ENCODE measurements around the gene FLNA. TPM values are rescaled to one million over a fixed set of nuclear protein-coding genes. Genes with fewer than 3 reads are reported as not detected.
A peak's percentile ranks its signal among the peaks of the same experiment; 100 is the strongest.

The FLNA gene, protein sequence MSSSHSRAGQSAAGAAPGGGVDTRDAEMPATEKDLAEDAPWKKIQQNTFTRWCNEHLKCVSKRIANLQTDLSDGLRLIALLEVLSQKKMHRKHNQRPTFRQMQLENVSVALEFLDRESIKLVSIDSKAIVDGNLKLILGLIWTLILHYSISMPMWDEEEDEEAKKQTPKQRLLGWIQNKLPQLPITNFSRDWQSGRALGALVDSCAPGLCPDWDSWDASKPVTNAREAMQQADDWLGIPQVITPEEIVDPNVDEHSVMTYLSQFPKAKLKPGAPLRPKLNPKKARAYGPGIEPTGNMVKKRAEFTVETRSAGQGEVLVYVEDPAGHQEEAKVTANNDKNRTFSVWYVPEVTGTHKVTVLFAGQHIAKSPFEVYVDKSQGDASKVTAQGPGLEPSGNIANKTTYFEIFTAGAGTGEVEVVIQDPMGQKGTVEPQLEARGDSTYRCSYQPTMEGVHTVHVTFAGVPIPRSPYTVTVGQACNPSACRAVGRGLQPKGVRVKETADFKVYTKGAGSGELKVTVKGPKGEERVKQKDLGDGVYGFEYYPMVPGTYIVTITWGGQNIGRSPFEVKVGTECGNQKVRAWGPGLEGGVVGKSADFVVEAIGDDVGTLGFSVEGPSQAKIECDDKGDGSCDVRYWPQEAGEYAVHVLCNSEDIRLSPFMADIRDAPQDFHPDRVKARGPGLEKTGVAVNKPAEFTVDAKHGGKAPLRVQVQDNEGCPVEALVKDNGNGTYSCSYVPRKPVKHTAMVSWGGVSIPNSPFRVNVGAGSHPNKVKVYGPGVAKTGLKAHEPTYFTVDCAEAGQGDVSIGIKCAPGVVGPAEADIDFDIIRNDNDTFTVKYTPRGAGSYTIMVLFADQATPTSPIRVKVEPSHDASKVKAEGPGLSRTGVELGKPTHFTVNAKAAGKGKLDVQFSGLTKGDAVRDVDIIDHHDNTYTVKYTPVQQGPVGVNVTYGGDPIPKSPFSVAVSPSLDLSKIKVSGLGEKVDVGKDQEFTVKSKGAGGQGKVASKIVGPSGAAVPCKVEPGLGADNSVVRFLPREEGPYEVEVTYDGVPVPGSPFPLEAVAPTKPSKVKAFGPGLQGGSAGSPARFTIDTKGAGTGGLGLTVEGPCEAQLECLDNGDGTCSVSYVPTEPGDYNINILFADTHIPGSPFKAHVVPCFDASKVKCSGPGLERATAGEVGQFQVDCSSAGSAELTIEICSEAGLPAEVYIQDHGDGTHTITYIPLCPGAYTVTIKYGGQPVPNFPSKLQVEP (N-terminal part only)
- total RNA-seq (1,918 TPM), polyA plus RNA-seq (100 to 1,000 TPM; 219 to 283 (median 250) TPM)

DNA sequence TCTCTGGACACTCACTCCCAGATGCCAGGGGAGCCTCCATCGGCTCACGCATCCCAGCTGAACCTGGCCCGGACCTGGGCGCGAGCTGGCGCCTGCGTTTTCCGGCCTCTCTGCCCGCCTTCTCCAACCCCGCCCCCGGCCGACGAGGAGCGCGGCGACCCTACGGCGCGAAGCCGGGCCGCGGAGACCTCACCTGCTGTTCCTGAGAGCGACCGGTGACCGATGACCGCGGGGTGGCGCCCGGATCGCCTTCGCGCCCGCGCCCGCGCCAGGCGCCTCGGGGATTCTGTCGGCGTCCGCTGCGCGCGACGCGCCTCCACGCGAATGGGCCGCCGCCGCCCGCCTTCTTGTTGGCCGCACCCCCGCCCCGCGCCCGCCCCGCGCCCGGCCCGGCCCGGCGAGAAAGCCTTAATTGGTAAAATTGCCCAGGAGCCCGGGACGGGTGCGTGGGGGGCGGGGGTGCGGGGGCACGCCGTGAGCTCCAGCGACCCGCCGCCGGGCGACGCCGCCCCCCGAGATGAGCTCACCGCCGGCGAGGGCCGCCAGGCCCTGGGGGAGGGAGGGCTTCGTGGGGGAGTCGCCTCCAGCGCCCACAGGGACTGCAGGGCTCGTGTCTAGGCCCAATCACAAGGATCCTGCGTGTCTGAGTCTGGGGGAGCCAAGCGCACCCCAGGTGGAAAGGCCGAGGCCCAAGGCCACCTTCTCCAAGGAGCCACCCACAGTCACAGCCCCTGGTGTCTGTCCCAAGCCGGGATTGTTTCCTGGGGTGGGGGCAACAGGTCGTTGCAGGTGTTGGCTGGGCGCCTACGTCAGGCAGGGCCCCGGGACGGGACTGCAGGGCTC, at the start of gene FLNA:
Gene FLNA (minus strand): TSS at position 322 of the 843 bp plus-strand sequence. CDS start 3,389 bp downstream, outside the sequence.
- no peaks in the 10 kb centered on the region for H3K27me3 ChIP-seq (ENCODE audit: control insufficient read depth, insufficient read depth, low read length)
- H3K4me3 Mint-ChIP-seq: peak within 1 kb of the TSS; percentile 73 to 100 (median 82)
- no peaks in the 10 kb centered on the region for H3K27me3 Mint-ChIP-seq
- ATAC-seq (ENCODE audit: low read depth in 2 of 2) (no peak), DNase-seq (peak in 1 of 3 donors; percentile 34)
- no peaks in the 10 kb centered on the region for H3K36me3 Mint-ChIP-seq
- peaks cover 0 to 32% (median 7%) of the 10 kb centered on the region in 4 donors for H3K4me1 Mint-ChIP-seq
- no peaks in the 10 kb centered on the region for H3K36me3 ChIP-seq (ENCODE audit: control insufficient read depth, insufficient read depth, low read length)
- H3K27ac Mint-ChIP-seq: peak within 1 kb of the TSS in 2 of 3 donors; percentile 83 to 85
- H3K4me3 ChIP-seq (ENCODE audit: low read depth, low read length): peak within 1 kb of the TSS; percentile 13
- H3K27ac ChIP-seq (ENCODE audit: insufficient read depth, low read length, poor library complexity, severe bottlenecking): peak within 1 kb of the TSS; percentile 5
- no peaks in the 10 kb centered on the region for H3K9me3 ChIP-seq (ENCODE audit: control insufficient read depth in 2 of 2, low read length in 2 of 2)
- H3K9me3 Mint-ChIP-seq: peaks cover 0 to 2% (median 0%) of the 10 kb centered on the region in 7 donors
- H3K4me1 ChIP-seq (ENCODE audit: control insufficient read depth, insufficient read depth, low read length, poor library complexity, severe bottlenecking): peaks cover 49% of the 10 kb centered on the region

DNA sequence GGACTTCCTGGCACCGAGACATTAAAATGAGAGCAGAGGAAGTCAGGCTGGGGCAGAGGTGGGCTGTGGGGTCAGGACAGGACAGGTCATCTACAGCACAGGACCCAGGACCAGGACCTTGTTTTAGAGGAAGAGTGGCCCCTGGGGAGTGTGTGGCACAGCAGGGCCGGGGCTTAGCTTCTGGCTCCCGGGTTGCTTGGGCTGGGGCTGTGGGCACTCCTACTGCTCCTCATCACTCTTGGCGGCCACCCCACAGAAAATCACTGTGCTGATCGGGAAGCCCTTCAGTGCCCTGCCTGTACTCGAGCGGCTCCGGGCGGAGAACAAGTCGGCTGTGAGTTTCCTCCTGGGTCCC, 45.9 kb upstream of the FLNA start:
- Mint-ChIP-seq H3K27ac (no peak overlapping the region), H3K27me3 (no peaks in the 10 kb centered on the region), H3K36me3 (no peaks in the 10 kb centered on the region), H3K4me3 (no peak overlapping the region), H3K9me3 (peaks cover 0 to 1% (median 0%) of the 10 kb centered on the region in 7 donors), H3K4me1 (peaks cover 0 to 3% (median 0%) of the 10 kb centered on the region in 4 donors)
- no peak for DNase-seq
- no peak overlapping the region for H3K27ac ChIP-seq (ENCODE audit: insufficient read depth, low read length, poor library complexity, severe bottlenecking)
- no peaks in the 10 kb centered on the region for H3K4me1 ChIP-seq (ENCODE audit: control insufficient read depth, insufficient read depth, low read length, poor library complexity, severe bottlenecking)
- no peaks in the 10 kb centered on the region for H3K36me3 ChIP-seq (ENCODE audit: control insufficient read depth, insufficient read depth, low read length)
- H3K4me3 ChIP-seq (ENCODE audit: low read depth, low read length): no peak overlapping the region
- no peaks in the 10 kb centered on the region for H3K9me3 ChIP-seq (ENCODE audit: control insufficient read depth in 2 of 2, low read length in 2 of 2)
- no peaks in the 10 kb centered on the region for H3K27me3 ChIP-seq (ENCODE audit: control insufficient read depth, insufficient read depth, low read length)
- no peak for ATAC-seq (ENCODE audit: low read depth in 2 of 2)

DNA sequence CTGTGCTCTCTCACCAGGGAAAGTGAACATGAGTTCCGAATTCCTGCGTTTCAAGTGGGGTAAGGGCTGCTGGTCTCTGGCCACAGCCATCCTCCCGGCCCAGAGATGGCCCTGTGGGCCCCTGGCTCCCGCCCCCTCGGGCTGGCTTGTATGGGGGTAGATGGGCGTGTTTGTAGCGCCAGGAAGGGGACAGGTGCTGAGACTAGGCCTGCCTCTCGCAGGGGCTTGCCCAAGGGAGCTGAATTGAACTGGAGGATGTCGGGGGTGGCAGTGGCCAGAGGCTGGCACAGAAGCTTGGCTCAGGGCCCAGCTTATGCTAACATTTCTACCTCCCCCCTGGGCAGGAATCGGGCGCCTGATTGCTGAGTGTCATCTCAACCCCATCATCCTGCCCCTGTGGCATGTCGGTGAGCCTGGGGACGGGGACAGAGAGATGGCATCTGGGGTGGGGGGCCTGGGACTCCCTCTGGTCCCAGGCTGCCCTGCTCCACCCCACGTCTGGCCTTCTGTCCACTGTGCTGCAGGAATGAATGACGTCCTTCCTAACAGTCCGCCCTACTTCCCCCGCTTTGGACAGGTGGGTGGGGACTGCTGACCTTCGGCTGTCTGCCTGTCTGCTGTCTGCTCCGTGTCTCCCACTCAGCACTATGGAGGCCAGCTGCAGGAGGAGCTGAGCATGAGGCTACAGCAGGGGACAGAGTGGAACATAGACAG, 45.4 kb upstream of the FLNA start:
- Histone ChIP-seq H3K9me3 (ENCODE audit: control insufficient read depth in 2 of 2, low read length in 2 of 2) (no peaks in the 10 kb centered on the region), H3K27me3 (ENCODE audit: control insufficient read depth, insufficient read depth, low read length) (no peaks in the 10 kb centered on the region), H3K36me3 (ENCODE audit: control insufficient read depth, insufficient read depth, low read length) (no peaks in the 10 kb centered on the region), H3K4me3 (ENCODE audit: low read depth, low read length) (no peak overlapping the region), H3K27ac (ENCODE audit: insufficient read depth, low read length, poor library complexity, severe bottlenecking) (no peak overlapping the region), H3K4me1 (ENCODE audit: control insufficient read depth, insufficient read depth, low read length, poor library complexity, severe bottlenecking) (no peaks in the 10 kb centered on the region)
- peaks cover 0 to 1% (median 0%) of the 10 kb centered on the region in 7 donors for H3K9me3 Mint-ChIP-seq
- H3K27me3 Mint-ChIP-seq: no peaks in the 10 kb centered on the region
- H3K27ac Mint-ChIP-seq: no peak overlapping the region
- H3K4me3 Mint-ChIP-seq: no peak overlapping the region
- H3K4me1 Mint-ChIP-seq: peaks cover 0 to 3% (median 0%) of the 10 kb centered on the region in 4 donors
- ATAC-seq (ENCODE audit: low read depth in 2 of 2) (no peak), DNase-seq (no peak)
- no peaks in the 10 kb centered on the region for H3K36me3 Mint-ChIP-seq

DNA sequence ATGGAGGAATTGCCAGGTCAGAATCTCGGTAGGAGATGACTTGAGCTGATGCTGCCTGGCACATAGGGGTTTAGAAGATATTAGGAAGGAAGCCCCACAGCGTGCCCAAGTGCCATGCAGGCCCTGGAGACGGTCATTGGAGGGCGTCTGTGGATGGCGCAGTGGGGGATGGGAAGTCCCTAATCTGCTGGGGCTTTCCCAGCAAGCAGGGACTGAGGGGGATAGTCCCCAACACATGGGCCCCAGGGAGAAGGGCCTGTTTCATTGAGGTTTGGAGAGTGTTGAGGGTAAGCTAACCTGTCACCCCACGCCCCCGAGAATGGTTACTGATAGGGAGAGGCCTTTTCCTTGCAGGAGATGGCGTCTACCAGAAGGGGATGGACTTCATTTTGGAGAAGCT, 44.8 kb upstream of the FLNA start:
- H3K9me3 Mint-ChIP-seq: peaks cover 0 to 1% (median 0%) of the 10 kb centered on the region in 7 donors
- Histone ChIP-seq H3K4me3 (ENCODE audit: low read depth, low read length) (no peak overlapping the region), H3K27ac (ENCODE audit: insufficient read depth, low read length, poor library complexity, severe bottlenecking) (no peak overlapping the region), H3K36me3 (ENCODE audit: control insufficient read depth, insufficient read depth, low read length) (no peaks in the 10 kb centered on the region), H3K4me1 (ENCODE audit: control insufficient read depth, insufficient read depth, low read length, poor library complexity, severe bottlenecking) (no peaks in the 10 kb centered on the region), H3K9me3 (ENCODE audit: control insufficient read depth in 2 of 2, low read length in 2 of 2) (no peaks in the 10 kb centered on the region), H3K27me3 (ENCODE audit: control insufficient read depth, insufficient read depth, low read length) (no peaks in the 10 kb centered on the region)
- H3K27me3 Mint-ChIP-seq: no peaks in the 10 kb centered on the region
- H3K36me3 Mint-ChIP-seq: no peaks in the 10 kb centered on the region
- peak overlapping the region in 1 of 4 donors; percentile 83 for H3K4me3 Mint-ChIP-seq
- H3K27ac Mint-ChIP-seq: no peak overlapping the region
- ATAC-seq (ENCODE audit: low read depth in 2 of 2) (no peak), DNase-seq (no peak)
- peaks cover 0 to 3% (median 0%) of the 10 kb centered on the region in 4 donors for H3K4me1 Mint-ChIP-seq

DNA sequence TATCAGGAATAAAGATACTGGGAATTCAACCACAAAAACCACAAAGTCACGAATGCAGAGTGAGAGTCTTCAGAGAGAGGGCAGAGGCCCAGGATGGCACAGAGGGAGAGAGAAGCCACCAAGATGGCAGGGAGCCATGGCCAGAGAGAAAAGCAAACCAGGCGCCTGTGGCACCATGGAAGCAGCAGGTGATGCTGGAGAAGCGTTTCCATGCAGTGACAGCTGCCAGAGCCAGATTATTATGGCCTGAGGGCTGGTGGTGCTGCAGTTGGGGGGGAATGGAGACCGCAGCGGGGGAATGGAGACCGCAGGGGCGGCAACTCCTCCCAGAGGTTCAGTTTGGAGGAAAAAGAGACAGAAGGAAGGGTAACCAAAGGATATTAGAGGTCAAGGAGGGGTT, 42.7 kb upstream of the FLNA start:
- Mint-ChIP-seq H3K4me1 (peaks cover 0 to 10% (median 5%) of the 10 kb centered on the region in 4 donors), H3K36me3 (no peaks in the 10 kb centered on the region), H3K27ac (peak overlapping the region in 1 of 3 donors; percentile 73), H3K9me3 (peaks cover 0 to 1% (median 0%) of the 10 kb centered on the region in 7 donors), H3K4me3 (no peak overlapping the region), H3K27me3 (no peaks in the 10 kb centered on the region)
- Histone ChIP-seq H3K36me3 (ENCODE audit: control insufficient read depth, insufficient read depth, low read length) (peaks cover 3% of the 10 kb centered on the region), H3K27ac (ENCODE audit: insufficient read depth, low read length, poor library complexity, severe bottlenecking) (no peak overlapping the region), H3K4me1 (ENCODE audit: control insufficient read depth, insufficient read depth, low read length, poor library complexity, severe bottlenecking) (peaks cover 10% of the 10 kb centered on the region), H3K4me3 (ENCODE audit: low read depth, low read length) (no peak overlapping the region), H3K27me3 (ENCODE audit: control insufficient read depth, insufficient read depth, low read length) (no peaks in the 10 kb centered on the region), H3K9me3 (ENCODE audit: control insufficient read depth in 2 of 2, low read length in 2 of 2) (no peaks in the 10 kb centered on the region)
- ATAC-seq (ENCODE audit: low read depth in 2 of 2) (no peak), DNase-seq (no peak)

DNA sequence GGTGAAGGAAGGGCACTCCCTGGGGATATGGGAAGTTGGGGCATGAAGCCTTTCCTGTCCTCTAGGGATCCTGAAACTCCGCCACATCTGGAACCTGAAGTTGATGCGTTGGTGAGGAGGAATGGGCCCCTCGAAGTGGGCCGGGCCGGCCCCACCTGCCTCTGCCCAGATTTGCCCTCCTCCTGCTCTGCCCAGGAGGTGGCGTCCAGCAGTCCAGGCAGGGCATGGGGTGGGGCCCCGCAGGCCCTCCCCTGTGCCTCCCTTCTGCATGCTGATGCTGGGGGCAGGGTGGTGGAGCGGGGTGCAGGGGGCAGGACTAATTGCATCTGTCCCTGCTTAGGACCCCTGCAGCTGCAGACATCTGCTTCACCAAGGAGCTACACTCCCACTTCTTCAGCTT, 38.7 kb upstream of the FLNA start:
- H3K9me3 ChIP-seq (ENCODE audit: control insufficient read depth in 2 of 2, low read length in 2 of 2): no peaks in the 10 kb centered on the region
- H3K27ac ChIP-seq (ENCODE audit: insufficient read depth, low read length, poor library complexity, severe bottlenecking): peak overlapping the region; percentile 76
- no peak for DNase-seq
- H3K4me1 ChIP-seq (ENCODE audit: control insufficient read depth, insufficient read depth, low read length, poor library complexity, severe bottlenecking): peaks cover 16% of the 10 kb centered on the region
- no peak for ATAC-seq (ENCODE audit: low read depth in 2 of 2)
- peaks cover 3% of the 10 kb centered on the region for H3K36me3 ChIP-seq (ENCODE audit: control insufficient read depth, insufficient read depth, low read length)
- H3K4me3 ChIP-seq (ENCODE audit: low read depth, low read length): no peak overlapping the region
- no peaks in the 10 kb centered on the region for H3K27me3 ChIP-seq (ENCODE audit: control insufficient read depth, insufficient read depth, low read length)
- H3K27me3 Mint-ChIP-seq: no peaks in the 10 kb centered on the region
- peak overlapping the region in 3 of 4 donors; percentile 85 to 87 (median 86) for H3K4me3 Mint-ChIP-seq
- H3K36me3 Mint-ChIP-seq: no peaks in the 10 kb centered on the region
- peak overlapping the region in 2 of 3 donors; percentile 83 to 84 for H3K27ac Mint-ChIP-seq
- H3K4me1 Mint-ChIP-seq: peaks cover 3 to 21% (median 8%) of the 10 kb centered on the region in 4 donors
- H3K9me3 Mint-ChIP-seq: peaks cover 0 to 3% (median 0%) of the 10 kb centered on the region in 7 donors

Data from CD4-positive, CD25-positive, alpha-beta regulatory T cell (primary cell).